Trophoblast cell (in vitro differentiated cells and primary cell): ENCODE measurements around the gene KDELR1.
A peak's percentile ranks its signal among the peaks of the same experiment; 100 is the strongest.

Experiments used
- DNase-seq, 2 donors: peaks; one replicate each; pipeline ENCODE4 v3.0.0-alpha.2; 2016
- H2AFZ ChIP-seq: 2 replicates; pipeline ENCODE4 v1.6.1; 2013; ENCODE audit warnings: low read length, moderate library complexity, mild to moderate bottlenecking; ENCODE audit not compliant: insufficient read depth, poor library complexity
- H2AK5ac ChIP-seq: 2 replicates; pipeline ENCODE4 v1.6.1; 2013; ENCODE audit warnings: mild to moderate bottlenecking, low read length
- H2BK120ac ChIP-seq: 2 replicates; pipeline ENCODE4 v1.6.1; 2013; ENCODE audit warnings: low read length, mild to moderate bottlenecking, moderate library complexity; ENCODE audit not compliant: insufficient read depth, poor library complexity
- H2BK12ac ChIP-seq: 2 replicates; pipeline ENCODE4 v1.6.1; 2013; ENCODE audit warnings: mild to moderate bottlenecking, low read length, moderate library complexity
- H2BK5ac ChIP-seq: 2 replicates; pipeline ENCODE4 v1.6.1; 2013; ENCODE audit warnings: low read length, low read depth, moderate library complexity, mild to moderate bottlenecking; ENCODE audit not compliant: poor library complexity
- H3K14ac ChIP-seq: 2 replicates; pipeline ENCODE4 v1.6.1; 2013; ENCODE audit warnings: mild to moderate bottlenecking, low read length
- H3K18ac ChIP-seq: 2 replicates; pipeline ENCODE4 v1.6.1; 2013; ENCODE audit warnings: mild to moderate bottlenecking, low read length
- H3K23ac ChIP-seq: 2 replicates; pipeline ENCODE4 v1.6.1; 2013; ENCODE audit warnings: low read length
- H3K27ac ChIP-seq: 2 replicates; pipeline ENCODE4 v1.5.1; 2013; ENCODE audit warnings: low read depth, mild to moderate bottlenecking, inconsistent platforms, low read length, moderate library complexity
- H3K27me3 ChIP-seq: 2 replicates; pipeline ENCODE4 v1.6.1; 2013; ENCODE audit warnings: inconsistent platforms, mild to moderate bottlenecking, low read length, moderate library complexity; ENCODE audit not compliant: insufficient read depth
- H3K36me3 ChIP-seq, 2 experiments: 1 replicate in 1 of 2; 2 replicates in 1 of 2; pipeline ENCODE4 v1.6.1; 2013; ENCODE audit warnings: low read length in 2 of 2, mild to moderate bottlenecking in 2 of 2, moderate library complexity in 1 of 2; ENCODE audit not compliant: insufficient read depth in 2 of 2, control insufficient read depth in 1 of 2
- H3K4ac ChIP-seq: 2 replicates; pipeline ENCODE4 v1.6.1; 2013; ENCODE audit warnings: low read depth, mild to moderate bottlenecking, low read length, moderate library complexity
- H3K4me1 ChIP-seq, 2 experiments: 1 replicate in 1 of 2; 2 replicates in 1 of 2; pipeline ENCODE4 v1.6.1; 2013; ENCODE audit warnings: low read length in 2 of 2, mild to moderate bottlenecking in 2 of 2, moderate library complexity in 1 of 2; ENCODE audit not compliant: insufficient read depth in 2 of 2, control insufficient read depth in 1 of 2
- H3K4me2 ChIP-seq: 2 replicates; pipeline ENCODE4 v1.6.1; 2013; ENCODE audit warnings: inconsistent platforms, mild to moderate bottlenecking, low read length, moderate library complexity
- H3K4me3 ChIP-seq: 2 replicates; pipeline ENCODE4 v1.5.1; 2013; ENCODE audit warnings: mild to moderate bottlenecking, low read depth, low read length, inconsistent platforms
- H3K79me1 ChIP-seq: one replicate; pipeline ENCODE4 v1.6.1; 2013; ENCODE audit warnings: low read length
- H3K79me2 ChIP-seq: 2 replicates; pipeline ENCODE4 v1.6.1; 2013; ENCODE audit warnings: low read length, mild to moderate bottlenecking; ENCODE audit not compliant: control insufficient read depth, insufficient read depth, poor library complexity
- H3K9ac ChIP-seq: 2 replicates; pipeline ENCODE4 v1.6.1; 2013; ENCODE audit warnings: mild to moderate bottlenecking, low read length
- H3K9me3 ChIP-seq: 2 replicates; pipeline ENCODE4 v1.6.1; 2013; ENCODE audit warnings: low read depth, mild to moderate bottlenecking, control low read depth, inconsistent platforms, low read length; ENCODE audit not compliant: insufficient read depth
- H4K12ac ChIP-seq: 2 replicates; pipeline ENCODE4 v1.6.1; 2013; ENCODE audit warnings: low read depth, mild to moderate bottlenecking, low read length, moderate library complexity
- H4K8ac ChIP-seq: 2 replicates; pipeline ENCODE4 v1.6.1; 2013; ENCODE audit warnings: low read depth, mild to moderate bottlenecking, low read length, moderate library complexity
- H4K91ac ChIP-seq: one replicate; pipeline ENCODE4 v1.6.1; 2013; ENCODE audit warnings: low read depth, mild to moderate bottlenecking, low read length, moderate library complexity
- WGBS: extraction: QIAGEN DNeasy Blood & Tissue Kit; methylation state at CpG from one replicate; pipeline ENCODE4 v1.1.7; 2013; ENCODE audit warnings: missing lambda C conversion rate; ENCODE audit not compliant: insufficient read length, insufficient coverage; ENCODE audit errors: extremely low coverage; 5-methylcytosine and 5-hydroxymethylcytosine counted together

The KDELR1 gene

DNA sequence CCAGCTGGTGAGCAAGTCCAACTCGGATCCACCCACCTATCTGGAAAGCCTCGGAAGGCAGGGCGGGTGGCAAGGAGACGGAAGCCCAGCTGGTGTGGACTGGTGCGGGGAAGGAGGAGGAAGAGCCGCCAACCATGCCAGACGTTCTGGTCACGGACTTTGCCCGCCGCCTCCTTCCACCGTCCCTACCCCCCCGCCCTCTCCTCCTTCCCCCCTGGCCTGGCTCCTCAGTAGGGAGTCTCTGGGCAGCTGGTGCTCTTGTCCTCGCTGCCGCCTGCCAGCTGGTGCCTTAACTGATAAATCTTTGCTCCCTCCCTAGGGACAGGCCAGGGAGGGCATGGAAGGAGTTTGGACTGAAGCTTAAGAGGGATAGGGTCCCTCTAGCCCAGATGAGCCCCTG, 22.4 kb downstream of the KDELR1 start:
- Histone ChIP-seq H3K9me3 (peaks cover 3% of the 10 kb centered on the region), H3K23ac (no peak overlapping the region), H3K4ac (no peak overlapping the region), H4K8ac (no peak overlapping the region), H2BK5ac (no peak overlapping the region), H2AK5ac (no peak overlapping the region), H3K14ac (no peak overlapping the region), H3K18ac (no peak overlapping the region), H3K4me3 (no peak overlapping the region), H4K91ac (no peak overlapping the region), H3K4me1 (peaks cover 4 to 5% of the 10 kb centered on the region in 2 experiments), H2BK120ac (no peak overlapping the region), H3K4me2 (no peak overlapping the region), H3K79me1 (peaks cover 7% of the 10 kb centered on the region), H2AFZ (no peak overlapping the region), H3K36me3 (no peaks in the 10 kb centered on the region), H3K9ac (no peak overlapping the region), H2BK12ac (no peak overlapping the region), H3K79me2 (no peaks in the 10 kb centered on the region), H3K27me3 (no peaks in the 10 kb centered on the region), H4K12ac (no peak overlapping the region), H3K27ac (no peak overlapping the region)
- DNase-seq: no peak
- WGBS: no CpG with 5 or more reads among the region's 14 CpGs

DNA sequence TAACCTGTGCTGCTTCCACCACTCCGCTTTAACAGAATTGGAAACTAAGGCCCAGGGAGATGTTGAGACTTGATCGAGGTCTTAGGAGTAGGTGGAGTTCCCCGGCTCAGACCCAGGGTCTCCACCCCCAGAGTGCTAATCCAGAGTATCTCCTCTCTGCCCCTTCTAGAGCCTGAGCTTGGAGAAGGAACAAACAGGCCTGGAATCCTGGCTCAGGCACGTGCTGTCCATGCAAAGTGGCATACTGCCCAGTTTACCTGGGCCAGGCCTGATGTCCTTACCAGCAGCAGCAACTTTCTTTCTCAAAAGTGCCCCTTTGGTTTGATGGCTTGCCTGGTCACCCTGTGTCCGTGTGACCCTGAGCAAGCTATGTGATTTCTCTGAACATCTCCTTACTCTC, 23.5 kb downstream of the KDELR1 start:
- no peaks in the 10 kb centered on the region for H3K36me3 ChIP-seq
- H3K18ac ChIP-seq: no peak overlapping the region
- no peak overlapping the region for H4K91ac ChIP-seq
- no peak overlapping the region for H2AK5ac ChIP-seq
- H2BK5ac ChIP-seq: no peak overlapping the region
- H3K79me1 ChIP-seq: peaks cover 13% of the 10 kb centered on the region
- no peak overlapping the region for H2BK120ac ChIP-seq
- H3K9me3 ChIP-seq: peaks cover 3% of the 10 kb centered on the region
- no peaks in the 10 kb centered on the region for H3K27me3 ChIP-seq
- H2AFZ ChIP-seq: no peak overlapping the region
- no peak overlapping the region for H3K14ac ChIP-seq
- H2BK12ac ChIP-seq: no peak overlapping the region
- H3K4me1 ChIP-seq: peaks cover 4 to 5% of the 10 kb centered on the region in 2 experiments
- no peak overlapping the region for H3K27ac ChIP-seq
- no peak overlapping the region for H3K4me3 ChIP-seq
- no peaks in the 10 kb centered on the region for H3K79me2 ChIP-seq
- WGBS: no CpG with 5 or more reads among the region's 5 CpGs
- H3K4ac ChIP-seq: no peak overlapping the region
- H3K9ac ChIP-seq: no peak overlapping the region
- H3K23ac ChIP-seq: no peak overlapping the region
- no peak overlapping the region for H4K8ac ChIP-seq
- no peak for DNase-seq
- no peak overlapping the region for H3K4me2 ChIP-seq
- no peak overlapping the region for H4K12ac ChIP-seq

DNA sequence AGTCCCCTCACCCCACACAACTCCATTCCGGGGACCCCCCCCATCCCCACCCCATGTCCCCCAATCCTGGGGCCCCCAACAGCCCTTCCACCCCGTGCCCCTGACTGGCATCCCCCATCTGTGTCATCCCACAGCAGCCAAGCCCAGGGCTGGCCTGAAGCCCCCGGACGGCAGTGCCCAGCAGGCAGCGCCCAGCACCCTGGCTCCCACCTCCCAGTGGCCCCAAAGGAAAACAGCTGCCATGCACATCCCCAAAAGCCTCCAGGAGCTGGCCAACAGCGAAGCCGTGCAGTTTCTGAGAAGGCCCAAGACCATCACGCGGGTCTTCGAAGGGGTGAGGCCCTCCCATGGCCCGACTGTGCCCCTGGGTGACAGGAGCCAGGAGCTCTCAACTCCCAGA, 25.7 kb downstream of the KDELR1 start:
- H3K79me1 ChIP-seq: peaks cover 13% of the 10 kb centered on the region
- no peak overlapping the region for H2AK5ac ChIP-seq
- H3K18ac ChIP-seq: no peak overlapping the region
- no peak overlapping the region for H3K4me3 ChIP-seq
- no peak overlapping the region for H2BK120ac ChIP-seq
- no peaks in the 10 kb centered on the region for H3K36me3 ChIP-seq
- no peak overlapping the region for H4K12ac ChIP-seq
- no peak overlapping the region for H2BK5ac ChIP-seq
- H3K4ac ChIP-seq: no peak overlapping the region
- no peak overlapping the region for H2AFZ ChIP-seq
- H3K27ac ChIP-seq: no peak overlapping the region
- H2BK12ac ChIP-seq: no peak overlapping the region
- WGBS: no CpG with 5 or more reads among the region's 11 CpGs
- peaks cover 3% of the 10 kb centered on the region for H3K9me3 ChIP-seq
- H3K9ac ChIP-seq: no peak overlapping the region
- no peaks in the 10 kb centered on the region for H3K27me3 ChIP-seq
- peaks cover 4 to 5% of the 10 kb centered on the region in 2 experiments for H3K4me1 ChIP-seq
- H4K8ac ChIP-seq: no peak overlapping the region
- no peak overlapping the region for H3K14ac ChIP-seq
- DNase-seq: no peak
- no peak overlapping the region for H3K23ac ChIP-seq
- no peak overlapping the region for H3K4me2 ChIP-seq
- no peak overlapping the region for H4K91ac ChIP-seq
- no peaks in the 10 kb centered on the region for H3K79me2 ChIP-seq

DNA sequence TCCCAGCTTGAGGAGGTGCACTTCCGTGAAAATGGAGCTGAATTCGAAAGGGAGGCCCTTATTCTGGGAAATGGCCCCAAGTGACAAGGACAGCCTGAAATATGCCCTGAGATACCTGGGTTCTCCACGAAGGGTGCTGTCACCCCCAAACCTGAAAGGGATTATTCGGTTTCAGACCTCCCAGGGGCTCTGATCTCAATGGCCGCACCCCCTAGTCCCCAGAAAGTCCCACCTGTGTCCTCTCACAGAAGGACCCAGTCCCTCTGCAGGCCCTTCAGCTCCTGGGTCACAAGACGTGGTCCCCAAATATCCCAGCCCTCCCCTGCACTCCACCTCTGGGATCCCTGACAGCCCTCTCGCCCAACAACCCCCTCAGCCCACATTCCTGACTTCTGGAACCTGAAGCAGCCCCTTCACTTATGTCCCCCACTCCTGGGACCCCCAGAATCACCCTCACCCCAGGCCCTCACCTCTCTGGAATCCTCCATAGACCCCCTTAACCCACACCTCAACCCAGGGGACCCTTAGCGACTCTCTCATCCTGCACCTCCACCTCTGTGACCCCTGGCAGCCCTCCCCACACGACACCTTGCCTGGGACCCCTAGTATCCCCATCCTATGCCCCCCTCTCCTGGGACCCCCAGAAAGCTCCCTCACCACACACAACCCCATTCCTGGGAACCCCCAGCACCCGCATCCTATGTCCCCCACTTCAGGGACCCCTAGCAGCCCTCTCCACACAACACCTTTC, 26.6 kb downstream of the KDELR1 start:
- peaks cover 3% of the 10 kb centered on the region for H3K9me3 ChIP-seq
- H4K91ac ChIP-seq: peak overlapping the region; percentile 45
- H3K4me1 ChIP-seq: peaks cover 4 to 5% of the 10 kb centered on the region in 2 experiments
- peaks cover 13% of the 10 kb centered on the region for H3K79me1 ChIP-seq
- H3K27ac ChIP-seq: no peak overlapping the region
- H2BK120ac ChIP-seq: peak overlapping the region; percentile 14
- WGBS: no CpG with 5 or more reads among the region's 10 CpGs
- peak overlapping the region; percentile 16 for H3K14ac ChIP-seq
- DNase-seq: no peak
- H3K4ac ChIP-seq: no peak overlapping the region
- H3K4me2 ChIP-seq: peak overlapping the region; percentile 72
- no peak overlapping the region for H3K23ac ChIP-seq
- H2BK5ac ChIP-seq: peak overlapping the region; percentile 8
- H3K27me3 ChIP-seq: no peaks in the 10 kb centered on the region
- no peak overlapping the region for H3K4me3 ChIP-seq
- H4K12ac ChIP-seq: peak overlapping the region; percentile 10
- H2AFZ ChIP-seq: peak overlapping the region; percentile 50
- H3K9ac ChIP-seq: no peak overlapping the region
- no peaks in the 10 kb centered on the region for H3K79me2 ChIP-seq
- H2BK12ac ChIP-seq: peak overlapping the region; percentile 39
- H2AK5ac ChIP-seq: peak overlapping the region; percentile 40
- H3K18ac ChIP-seq: no peak overlapping the region
- H4K8ac ChIP-seq: peak overlapping the region; percentile 75
- H3K36me3 ChIP-seq: no peaks in the 10 kb centered on the region
